Spleen (tissue), 11 donors: Measurements from ENCODE around the gene VDAC2. TPM values are rescaled to one million over a fixed set of nuclear protein-coding genes. Genes with fewer than 3 reads are reported as not detected.
"Not testable (repeated sequence)": the region's sequence is repeated elsewhere in the genome, so short reads cannot be mapped to it uniquely, and the experiment has no call there.

Experiments used
- DNase-seq: peaks from one replicate; pipeline ENCODE4 v3.0.0-alpha.2; 2020
- H3K27ac ChIP-seq, 8 donors: fragments of 200-600 bp; sonication (generic) in 7 of 8; 1 replicate in 4 of 8; 2 replicates in 4 of 8; pipeline versions ENCODE4 v1.5.0 to v1.8.0; 2016 to 2021; ENCODE audit warnings: inconsistent platforms in 4 of 8, mild to moderate bottlenecking in 4 of 8, moderate library complexity in 1 of 8
- H3K27me3 ChIP-seq, 7 donors: fragments of 200-600 bp; sonication (generic) in 6 of 7; replicated peaks in 1 of 7; 1 replicate in 4 of 7; 2 replicates in 3 of 7; pipeline versions ENCODE4 v1.5.0 to v1.8.0; 2016 to 2021; ENCODE audit warnings: inconsistent platforms in 3 of 7, mild to moderate bottlenecking in 1 of 7
- H3K36me3 ChIP-seq, 6 donors: fragments of 200-600 bp; sonication (generic) in 5 of 6; 1 replicate in 4 of 6; 2 replicates in 2 of 6; pipeline versions ENCODE4 v1.5.0 to v1.8.0; 2016 to 2021; ENCODE audit warnings: inconsistent platforms in 2 of 6
- H3K4me1 ChIP-seq, 6 donors: fragments of 200-600 bp; sonication (generic) in 5 of 6; 1 replicate in 3 of 6; 2 replicates in 3 of 6; pipeline versions ENCODE4 v1.5.0 to v1.8.0; 2016 to 2021; ENCODE audit warnings: inconsistent platforms in 3 of 6
- H3K4me3 ChIP-seq, 8 donors: fragments of 200-600 bp; sonication (generic) in 7 of 8; 1 replicate in 4 of 8; 2 replicates in 4 of 8; pipeline versions ENCODE4 v1.5.0 to v1.8.0; 2016 to 2021; ENCODE audit warnings: inconsistent platforms in 4 of 8, mild to moderate bottlenecking in 4 of 8, moderate library complexity in 2 of 8
- H3K9me3 ChIP-seq, 8 donors: fragments of 200-600 bp; sonication (generic) in 7 of 8; 1 replicate in 4 of 8; 2 replicates in 4 of 8; pipeline versions ENCODE4 v1.5.0 to v1.8.0; 2016 to 2021; ENCODE audit warnings: inconsistent platforms in 4 of 8
- POLR2A ChIP-seq, 3 donors: fragments of 450-650 bp; IDR thresholded peaks; one replicate each; pipeline ENCODE4 v1.5.1; 2017; ENCODE audit warnings: antibody characterized with exemption in 3 of 3, mild to moderate bottlenecking in 1 of 3
- POLR2AphosphoS5 ChIP-seq, 3 donors: sonication (generic); formaldehyde crosslinking; IDR thresholded peaks; one replicate each; pipeline ENCODE4 v1.5.1; 2017; ENCODE audit warnings: antibody characterized with exemption in 3 of 3
- WGBS, 5 donors: extraction: QIAGEN DNeasy Blood & Tissue Kit in 3 of 5; methylation state at CpG; one replicate each; pipeline versions ENCODE4 v1.1.5 to v1.1.7; 2013 to 2018; 5-methylcytosine and 5-hydroxymethylcytosine counted together
- intact Hi-C: fragments of 100-400 bp; cut with DNase I; formaldehyde crosslinking; loops from one replicate; pipeline ENCODE4 v1.15.0; 2023; ENCODE audit warnings: low total_unique reads
- polyA plus RNA-seq, 3 donors: library from polyadenylated mRNA; stranded (reverse); fragments of 200-250 nt; gene quantifications; one replicate each; pipeline ENCODE4 v1.2.1, GENCODE V29; 2013
- total RNA-seq, 7 donors: library from RNA; depleted of rRNA in 3 of 7; stranded (reverse); fragments of >200 nt in 3 of 7; fragmentation: NEBNext Ultra II Directional in 4 of 7; extraction: Animal tissue kit (Norgen Biotek cat#: 25700) in 4 of 7; gene quantifications; one replicate each; pipeline versions ENCODE4 v1.1.0 to v1.2.1, GENCODE V29; 2016 to 2021
- TF ChIP-seq, protein P1 (sequence below), 11 experiments: fragments of 200-600 bp in 7 of 11; fragments of 450-650 bp in 4 of 11; sonication (generic) in 4 of 11; IDR thresholded peaks in 8 of 11; conservative IDR thresholded peaks in 3 of 11; 1 replicate in 7 of 11; 2 replicates in 4 of 11; pipeline versions ENCODE4 v1.4.0 to v1.8.0; 2016 to 2021; ENCODE audit warnings: antibody characterized with exemption in 11 of 11, inconsistent platforms in 4 of 11, mild to moderate bottlenecking in 1 of 11
- donor health status: healthy with polysubstance abuse.
- donor health status: DM: no; HTN: no; CAD: no; lungs with moderate emphysema.
- donor health status: DM: no; HTN: no; CAD: no.
- donor health status: Bipolar disorder and iron deficiency.
- donor health status: healthy.
- donor health status: DM: no; HTN: no; CAD: no.
- donor health status: DM: yes; HTN: yes; CAD: no.

VDAC2 gene
- total and polyA plus RNA-seq, 10 donors = 62.0 to 108 (median 88.7) TPM

DNA sequence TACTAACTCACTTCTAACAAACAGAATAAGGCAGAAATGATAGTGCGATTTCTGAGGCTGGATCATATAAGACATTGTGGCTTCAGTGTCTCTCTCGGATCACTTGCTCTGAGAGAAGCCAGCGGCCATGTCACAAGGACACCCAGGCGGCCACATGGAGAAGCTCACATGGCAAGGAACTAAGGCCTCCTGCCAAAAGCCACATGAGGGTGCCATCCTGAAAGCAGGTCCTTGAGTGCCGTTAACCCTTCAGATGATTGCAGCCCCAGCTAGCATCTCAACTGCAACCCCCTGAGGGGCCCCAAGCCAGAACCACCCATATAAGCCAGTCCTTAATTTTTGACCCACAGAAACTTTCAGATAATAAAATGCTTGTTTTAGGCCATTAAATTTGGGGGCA, 6.9 kb upstream of the VDAC2 start:
- no peak for DNase-seq
- Histone ChIP-seq H3K27me3 (no peaks in the 10 kb centered on the region), H3K36me3 (no peaks in the 10 kb centered on the region), H3K27ac (peak overlapping the region in 1 of 8 donors; percentile 33), H3K9me3 (no peaks in the 10 kb centered on the region), H3K4me3 (no peak overlapping the region), H3K4me1 (no peaks in the 10 kb centered on the region)
- WGBS, 5 donors = 90 to 98% (median 95%) methylated on average over 5 of the region's 5 CpGs
- TF ChIP-seq POLR2A (IDR thresholded peaks at IDR 0.05) (no peak), POLR2AphosphoS5 (IDR thresholded peaks at IDR 0.05) (no peak)
- TF ChIP-seq, protein P1, sequence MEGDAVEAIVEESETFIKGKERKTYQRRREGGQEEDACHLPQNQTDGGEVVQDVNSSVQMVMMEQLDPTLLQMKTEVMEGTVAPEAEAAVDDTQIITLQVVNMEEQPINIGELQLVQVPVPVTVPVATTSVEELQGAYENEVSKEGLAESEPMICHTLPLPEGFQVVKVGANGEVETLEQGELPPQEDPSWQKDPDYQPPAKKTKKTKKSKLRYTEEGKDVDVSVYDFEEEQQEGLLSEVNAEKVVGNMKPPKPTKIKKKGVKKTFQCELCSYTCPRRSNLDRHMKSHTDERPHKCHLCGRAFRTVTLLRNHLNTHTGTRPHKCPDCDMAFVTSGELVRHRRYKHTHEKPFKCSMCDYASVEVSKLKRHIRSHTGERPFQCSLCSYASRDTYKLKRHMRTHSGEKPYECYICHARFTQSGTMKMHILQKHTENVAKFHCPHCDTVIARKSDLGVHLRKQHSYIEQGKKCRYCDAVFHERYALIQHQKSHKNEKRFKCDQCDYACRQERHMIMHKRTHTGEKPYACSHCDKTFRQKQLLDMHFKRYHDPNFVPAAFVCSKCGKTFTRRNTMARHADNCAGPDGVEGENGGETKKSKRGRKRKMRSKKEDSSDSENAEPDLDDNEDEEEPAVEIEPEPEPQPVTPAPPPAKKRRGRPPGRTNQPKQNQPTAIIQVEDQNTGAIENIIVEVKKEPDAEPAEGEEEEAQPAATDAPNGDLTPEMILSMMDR (IDR thresholded peaks at IDR 0.05 in 8 of 11, conservative IDR thresholded peaks at IDR 0.05 in 3 of 11) = no peak
- intact Hi-C loops = no loop called here

DNA sequence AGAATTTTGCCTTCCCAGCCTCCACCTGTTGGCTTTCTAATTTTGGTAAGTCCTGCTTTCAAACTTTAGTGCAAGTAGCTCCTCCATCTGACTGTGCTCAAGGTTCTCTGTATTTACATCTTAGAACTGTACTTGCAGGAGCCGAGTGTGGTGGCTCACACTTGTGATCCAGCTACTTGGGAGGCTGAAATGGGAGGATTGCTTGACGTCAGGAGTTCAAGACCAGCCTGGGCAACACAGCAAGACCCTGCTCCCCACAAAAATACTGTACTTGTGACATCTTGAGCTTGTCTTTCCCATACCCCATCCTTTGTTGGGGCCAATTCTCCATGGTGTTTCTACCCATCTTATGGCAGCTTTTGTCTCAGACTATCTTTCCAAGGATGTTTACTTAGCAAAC, 4.7 kb upstream of the VDAC2 start:
- H3K4me1 ChIP-seq = peaks cover 3 to 10% (median 7%) of the 10 kb centered on the region in 6 donors
- intact Hi-C loops = no loop called here
- no peak overlapping the region for H3K4me3 ChIP-seq
- no peaks in the 10 kb centered on the region for H3K9me3 ChIP-seq
- DNase-seq = no peak
- 77 to 100% (median 94%) methylated on average over 2 of the region's 2 CpGs for WGBS, 5 donors
- TF ChIP-seq, protein P1 (IDR thresholded peaks at IDR 0.05 in 8 of 11, conservative IDR thresholded peaks at IDR 0.05 in 3 of 11) = no peak
- TF ChIP-seq POLR2AphosphoS5 (IDR thresholded peaks at IDR 0.05) (no peak), POLR2A (IDR thresholded peaks at IDR 0.05) (no peak)
- H3K36me3 ChIP-seq = no peaks in the 10 kb centered on the region
- H3K27ac ChIP-seq = no peak overlapping the region
- H3K27me3 ChIP-seq = no peaks in the 10 kb centered on the region

DNA sequence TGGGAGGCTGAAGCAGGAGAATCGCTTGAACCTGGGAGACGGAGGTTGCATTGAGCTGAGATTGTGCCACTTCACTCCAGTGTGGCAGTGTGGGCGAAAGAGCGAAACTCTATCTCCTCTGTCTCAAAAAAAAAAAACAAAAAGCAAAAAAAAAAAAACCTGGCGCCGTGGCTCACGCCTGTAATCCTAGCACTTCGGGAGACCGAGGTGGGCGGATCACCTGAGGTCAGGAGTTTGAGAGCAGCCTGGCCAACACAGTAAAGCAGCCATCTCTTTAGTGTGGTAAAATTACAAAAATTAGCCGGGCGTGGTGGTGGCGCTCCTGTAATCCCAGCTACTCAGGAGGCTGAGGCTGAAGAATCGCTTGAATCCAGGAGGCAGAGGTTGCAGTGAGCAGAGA, 4.0 kb upstream of the VDAC2 start:
- H3K9me3 ChIP-seq, H3K27ac ChIP-seq, intact Hi-C loops, H3K4me3 ChIP-seq, DNase-seq, H3K36me3 ChIP-seq, H3K27me3 ChIP-seq: not testable (repeated sequence)
- 90 to 93% (median 93%) methylated on average over 14 of the region's 14 CpGs for WGBS, 5 donors
- H3K4me1 ChIP-seq = peaks cover 7 to 16% (median 11%) of the 10 kb centered on the region in 6 donors

DNA sequence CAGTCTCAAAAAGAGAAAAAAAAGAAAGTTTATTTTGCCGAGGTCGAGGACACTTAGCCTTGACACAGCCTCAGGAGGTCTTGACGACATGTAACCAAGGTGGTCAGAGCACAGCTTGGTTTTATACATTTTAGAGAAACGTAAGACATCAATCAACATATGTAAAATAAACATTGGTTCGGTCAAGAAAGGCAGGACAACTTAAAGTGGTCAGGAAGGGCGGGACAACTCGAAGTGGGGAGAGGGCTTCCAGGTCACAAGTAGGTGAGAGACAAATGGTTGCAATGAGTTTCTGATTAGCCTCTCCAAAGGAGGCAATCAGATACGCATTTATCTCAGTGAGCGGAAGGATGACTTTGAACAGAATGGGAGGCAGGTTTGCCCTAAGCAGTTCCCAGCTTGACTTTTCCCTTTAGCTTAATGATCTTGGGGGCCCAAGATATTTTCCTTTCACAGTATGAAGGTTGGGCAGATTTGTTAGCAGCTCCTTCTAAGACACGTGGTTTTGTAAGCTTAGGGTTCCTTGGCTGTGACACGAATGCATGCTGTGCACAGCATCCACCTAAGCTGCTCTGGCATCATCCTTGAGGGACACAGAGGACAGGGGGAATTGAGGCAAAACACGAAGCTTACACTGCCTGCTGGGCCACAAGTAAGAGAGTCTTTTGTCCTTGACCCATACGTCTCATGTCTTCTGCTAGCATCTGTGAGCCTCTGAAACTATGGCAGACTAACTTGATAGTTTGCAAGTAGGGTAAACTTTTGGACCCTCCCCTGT, 3.3 kb upstream of the VDAC2 start:
- DNase-seq = no peak
- intact Hi-C loops = no loop called here
- no peaks in the 10 kb centered on the region for H3K27me3 ChIP-seq
- no peak overlapping the region for H3K27ac ChIP-seq
- no peaks in the 10 kb centered on the region for H3K9me3 ChIP-seq
- H3K4me3 ChIP-seq = no peak overlapping the region
- peaks cover 0 to 3% (median under 1%) of the 10 kb centered on the region in 6 donors for H3K36me3 ChIP-seq
- WGBS, 5 donors = 65 to 90% (median 80%) methylated on average over 13 of the region's 13 CpGs
- peaks cover 13 to 22% (median 18%) of the 10 kb centered on the region in 6 donors for H3K4me1 ChIP-seq
- TF ChIP-seq POLR2A (IDR thresholded peaks at IDR 0.05) (no peak), POLR2AphosphoS5 (IDR thresholded peaks at IDR 0.05) (no peak)
- TF ChIP-seq, protein P1 (IDR thresholded peaks at IDR 0.05 in 8 of 11, conservative IDR thresholded peaks at IDR 0.05 in 3 of 11) = no peak
